ENCODE measurements around the gene DENND5A. TPM values are rescaled to one million over a fixed set of nuclear protein-coding genes. Genes with fewer than 3 reads are reported as not detected.
"Not testable (repeated sequence)": the region's sequence is repeated elsewhere in the genome, so short reads cannot be mapped to it uniquely, and the experiment has no call there.

The DENND5A gene
- total and polyA plus RNA-seq, 4 donors = 7.9 to 45.8 (median 18.2) TPM

DNA sequence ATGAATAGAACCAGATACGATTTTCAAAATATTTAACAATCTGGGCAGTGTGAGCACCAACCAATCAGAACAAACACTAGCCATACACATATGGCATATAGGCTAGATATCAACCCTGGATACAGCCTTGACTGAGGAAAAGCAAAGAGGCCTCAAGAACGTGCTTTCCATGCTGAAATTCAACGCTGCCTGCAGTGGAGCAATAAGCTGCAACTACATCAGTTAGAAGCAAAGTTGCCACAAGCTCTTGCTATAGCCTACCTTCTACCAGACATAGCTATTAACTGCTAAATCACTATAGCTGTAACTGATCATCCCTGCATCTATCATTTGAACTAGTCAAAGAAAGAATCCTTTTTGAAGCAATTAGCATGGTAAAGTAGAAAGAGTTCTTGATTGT lies 42.5 kb downstream of the DENND5A start:
- Histone ChIP-seq H3K27ac (ENCODE audit: low read depth in 1 of 2, low read length in 2 of 2) (no peak overlapping the region), H3K36me3 (ENCODE audit: control insufficient read depth in 4 of 4, insufficient read depth in 3 of 4, low read depth in 1 of 4, low read length in 3 of 4) (no peaks in the 10 kb centered on the region), H3K27me3 (ENCODE audit: control insufficient read depth in 4 of 4, insufficient read depth in 4 of 4, low read length in 3 of 4) (no peaks in the 10 kb centered on the region), H3K9me3 (ENCODE audit: control insufficient read depth in 4 of 4, low read length in 3 of 4) (no peaks in the 10 kb centered on the region), H3K9ac (ENCODE audit: low read depth in 1 of 2, low read length in 2 of 2) (no peak overlapping the region), H3K4me3 (ENCODE audit: low read depth in 1 of 3, low read length in 3 of 3) (no peak overlapping the region), H3K4me1 (ENCODE audit: control insufficient read depth in 4 of 4, insufficient read depth in 4 of 4, low read length in 3 of 4) (no peaks in the 10 kb centered on the region)
- TF ChIP-seq GABPA (IDR thresholded peaks at IDR 0.05 in 1 of 2, conservative IDR thresholded peaks at IDR 0.05 in 1 of 2) (no peak), HNF4G (IDR thresholded peaks at IDR 0.05) (no peak), RXRA (IDR thresholded peaks at IDR 0.05) (no peak), HNF4A (conservative IDR thresholded peaks at IDR 0.05) (no peak), FOXA1 (IDR thresholded peaks at IDR 0.05) (no peak), SP1 (IDR thresholded peaks at IDR 0.05) (no peak), TAF1 (conservative IDR thresholded peaks at IDR 0.05) (no peak), YY1 (IDR thresholded peaks at IDR 0.05) (no peak), NR2F2 (IDR thresholded peaks at IDR 0.05) (no peak), EGR1 (IDR thresholded peaks at IDR 0.05; ENCODE audit: low read depth in 2 of 2) (no peak), FOXA2 (IDR thresholded peaks at IDR 0.05) (no peak), JUND (IDR thresholded peaks at IDR 0.05) (no peak), RAD21 (IDR thresholded peaks at IDR 0.05) (no peak)
- TF ChIP-seq, protein P1, sequence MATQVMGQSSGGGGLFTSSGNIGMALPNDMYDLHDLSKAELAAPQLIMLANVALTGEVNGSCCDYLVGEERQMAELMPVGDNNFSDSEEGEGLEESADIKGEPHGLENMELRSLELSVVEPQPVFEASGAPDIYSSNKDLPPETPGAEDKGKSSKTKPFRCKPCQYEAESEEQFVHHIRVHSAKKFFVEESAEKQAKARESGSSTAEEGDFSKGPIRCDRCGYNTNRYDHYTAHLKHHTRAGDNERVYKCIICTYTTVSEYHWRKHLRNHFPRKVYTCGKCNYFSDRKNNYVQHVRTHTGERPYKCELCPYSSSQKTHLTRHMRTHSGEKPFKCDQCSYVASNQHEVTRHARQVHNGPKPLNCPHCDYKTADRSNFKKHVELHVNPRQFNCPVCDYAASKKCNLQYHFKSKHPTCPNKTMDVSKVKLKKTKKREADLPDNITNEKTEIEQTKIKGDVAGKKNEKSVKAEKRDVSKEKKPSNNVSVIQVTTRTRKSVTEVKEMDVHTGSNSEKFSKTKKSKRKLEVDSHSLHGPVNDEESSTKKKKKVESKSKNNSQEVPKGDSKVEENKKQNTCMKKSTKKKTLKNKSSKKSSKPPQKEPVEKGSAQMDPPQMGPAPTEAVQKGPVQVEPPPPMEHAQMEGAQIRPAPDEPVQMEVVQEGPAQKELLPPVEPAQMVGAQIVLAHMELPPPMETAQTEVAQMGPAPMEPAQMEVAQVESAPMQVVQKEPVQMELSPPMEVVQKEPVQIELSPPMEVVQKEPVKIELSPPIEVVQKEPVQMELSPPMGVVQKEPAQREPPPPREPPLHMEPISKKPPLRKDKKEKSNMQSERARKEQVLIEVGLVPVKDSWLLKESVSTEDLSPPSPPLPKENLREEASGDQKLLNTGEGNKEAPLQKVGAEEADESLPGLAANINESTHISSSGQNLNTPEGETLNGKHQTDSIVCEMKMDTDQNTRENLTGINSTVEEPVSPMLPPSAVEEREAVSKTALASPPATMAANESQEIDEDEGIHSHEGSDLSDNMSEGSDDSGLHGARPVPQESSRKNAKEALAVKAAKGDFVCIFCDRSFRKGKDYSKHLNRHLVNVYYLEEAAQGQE (IDR thresholded peaks at IDR 0.05) = no peak
- TF ChIP-seq, protein P2, sequence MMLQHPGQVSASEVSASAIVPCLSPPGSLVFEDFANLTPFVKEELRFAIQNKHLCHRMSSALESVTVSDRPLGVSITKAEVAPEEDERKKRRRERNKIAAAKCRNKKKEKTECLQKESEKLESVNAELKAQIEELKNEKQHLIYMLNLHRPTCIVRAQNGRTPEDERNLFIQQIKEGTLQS (IDR thresholded peaks at IDR 0.05) = no peak
- TF ChIP-seq, protein P3, sequence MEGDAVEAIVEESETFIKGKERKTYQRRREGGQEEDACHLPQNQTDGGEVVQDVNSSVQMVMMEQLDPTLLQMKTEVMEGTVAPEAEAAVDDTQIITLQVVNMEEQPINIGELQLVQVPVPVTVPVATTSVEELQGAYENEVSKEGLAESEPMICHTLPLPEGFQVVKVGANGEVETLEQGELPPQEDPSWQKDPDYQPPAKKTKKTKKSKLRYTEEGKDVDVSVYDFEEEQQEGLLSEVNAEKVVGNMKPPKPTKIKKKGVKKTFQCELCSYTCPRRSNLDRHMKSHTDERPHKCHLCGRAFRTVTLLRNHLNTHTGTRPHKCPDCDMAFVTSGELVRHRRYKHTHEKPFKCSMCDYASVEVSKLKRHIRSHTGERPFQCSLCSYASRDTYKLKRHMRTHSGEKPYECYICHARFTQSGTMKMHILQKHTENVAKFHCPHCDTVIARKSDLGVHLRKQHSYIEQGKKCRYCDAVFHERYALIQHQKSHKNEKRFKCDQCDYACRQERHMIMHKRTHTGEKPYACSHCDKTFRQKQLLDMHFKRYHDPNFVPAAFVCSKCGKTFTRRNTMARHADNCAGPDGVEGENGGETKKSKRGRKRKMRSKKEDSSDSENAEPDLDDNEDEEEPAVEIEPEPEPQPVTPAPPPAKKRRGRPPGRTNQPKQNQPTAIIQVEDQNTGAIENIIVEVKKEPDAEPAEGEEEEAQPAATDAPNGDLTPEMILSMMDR (IDR thresholded peaks at IDR 0.05; ENCODE audit: low read depth, low read length, missing input control) = no peak
- TF ChIP-seq, protein P4, sequence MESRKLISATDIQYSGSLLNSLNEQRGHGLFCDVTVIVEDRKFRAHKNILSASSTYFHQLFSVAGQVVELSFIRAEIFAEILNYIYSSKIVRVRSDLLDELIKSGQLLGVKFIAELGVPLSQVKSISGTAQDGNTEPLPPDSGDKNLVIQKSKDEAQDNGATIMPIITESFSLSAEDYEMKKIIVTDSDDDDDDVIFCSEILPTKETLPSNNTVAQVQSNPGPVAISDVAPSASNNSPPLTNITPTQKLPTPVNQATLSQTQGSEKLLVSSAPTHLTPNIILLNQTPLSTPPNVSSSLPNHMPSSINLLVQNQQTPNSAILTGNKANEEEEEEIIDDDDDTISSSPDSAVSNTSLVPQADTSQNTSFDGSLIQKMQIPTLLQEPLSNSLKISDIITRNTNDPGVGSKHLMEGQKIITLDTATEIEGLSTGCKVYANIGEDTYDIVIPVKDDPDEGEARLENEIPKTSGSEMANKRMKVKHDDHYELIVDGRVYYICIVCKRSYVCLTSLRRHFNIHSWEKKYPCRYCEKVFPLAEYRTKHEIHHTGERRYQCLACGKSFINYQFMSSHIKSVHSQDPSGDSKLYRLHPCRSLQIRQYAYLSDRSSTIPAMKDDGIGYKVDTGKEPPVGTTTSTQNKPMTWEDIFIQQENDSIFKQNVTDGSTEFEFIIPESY (IDR thresholded peaks at IDR 0.05) = no peak
- TF ChIP-seq, protein P5, sequence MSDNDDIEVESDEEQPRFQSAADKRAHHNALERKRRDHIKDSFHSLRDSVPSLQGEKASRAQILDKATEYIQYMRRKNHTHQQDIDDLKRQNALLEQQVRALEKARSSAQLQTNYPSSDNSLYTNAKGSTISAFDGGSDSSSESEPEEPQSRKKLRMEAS (IDR thresholded peaks at IDR 0.05) = no peak
- 86% methylated on average over 3 of the region's 3 CpGs for WGBS
- no peak for DNase-seq (ENCODE audit: low spot score)

DNA sequence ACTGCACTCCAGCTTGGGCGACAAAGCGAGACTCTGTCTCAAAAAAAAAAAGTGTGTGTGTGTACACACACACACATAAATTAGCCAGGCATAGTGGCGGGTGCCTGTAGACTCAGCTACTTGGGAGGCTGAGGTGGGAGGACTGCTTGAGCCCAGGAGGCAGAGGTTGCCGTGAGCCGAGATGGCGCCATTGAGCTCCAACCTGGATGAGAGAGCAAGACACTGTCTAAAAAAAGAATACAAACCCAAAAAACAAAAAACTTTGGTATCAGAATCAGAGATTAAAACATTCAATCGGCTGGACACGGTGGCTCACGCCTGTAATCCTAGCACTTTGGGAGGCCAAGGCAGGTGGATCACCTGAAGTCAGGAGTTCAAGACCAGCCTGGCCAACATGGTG lies 44.3 kb downstream of the DENND5A start:
- H3K9ac ChIP-seq (ENCODE audit: low read depth in 1 of 2, low read length in 2 of 2); H3K4me1 ChIP-seq (ENCODE audit: control insufficient read depth in 4 of 4, insufficient read depth in 4 of 4, low read length in 3 of 4); H3K36me3 ChIP-seq (ENCODE audit: control insufficient read depth in 4 of 4, insufficient read depth in 3 of 4, low read depth in 1 of 4, low read length in 3 of 4); DNase-seq (ENCODE audit: low spot score); H3K4me3 ChIP-seq (ENCODE audit: low read depth in 1 of 3, low read length in 3 of 3); H3K27me3 ChIP-seq (ENCODE audit: control insufficient read depth in 4 of 4, insufficient read depth in 4 of 4, low read length in 3 of 4); H3K27ac ChIP-seq (ENCODE audit: low read depth in 1 of 2, low read length in 2 of 2); H3K9me3 ChIP-seq (ENCODE audit: control insufficient read depth in 4 of 4, low read length in 3 of 4): not testable (repeated sequence)
- 98% methylated on average over 9 of the region's 9 CpGs for WGBS

Measured in liver (tissue), 9 donors.